Stimulated activated CD8-positive, alpha-beta memory T cell treated with anti-CD3 and anti-CD28 coated beads, Interleukin-2, amount 100 ng/mL, for 1 hour (primary cell): ENCODE data around the gene SLC47A2.
"Not testable (repeated sequence)": the region's sequence is repeated elsewhere in the genome, so short reads cannot be mapped to it uniquely, and the experiment has no call there.

ENCODE experiments used
- DNase-seq, 2 donors: peaks; one replicate each; pipeline ENCODE4 v3.0.0-alpha.2; 2020; ENCODE audit warnings: low read depth in 2 of 2

The SLC47A2 gene

DNA sequence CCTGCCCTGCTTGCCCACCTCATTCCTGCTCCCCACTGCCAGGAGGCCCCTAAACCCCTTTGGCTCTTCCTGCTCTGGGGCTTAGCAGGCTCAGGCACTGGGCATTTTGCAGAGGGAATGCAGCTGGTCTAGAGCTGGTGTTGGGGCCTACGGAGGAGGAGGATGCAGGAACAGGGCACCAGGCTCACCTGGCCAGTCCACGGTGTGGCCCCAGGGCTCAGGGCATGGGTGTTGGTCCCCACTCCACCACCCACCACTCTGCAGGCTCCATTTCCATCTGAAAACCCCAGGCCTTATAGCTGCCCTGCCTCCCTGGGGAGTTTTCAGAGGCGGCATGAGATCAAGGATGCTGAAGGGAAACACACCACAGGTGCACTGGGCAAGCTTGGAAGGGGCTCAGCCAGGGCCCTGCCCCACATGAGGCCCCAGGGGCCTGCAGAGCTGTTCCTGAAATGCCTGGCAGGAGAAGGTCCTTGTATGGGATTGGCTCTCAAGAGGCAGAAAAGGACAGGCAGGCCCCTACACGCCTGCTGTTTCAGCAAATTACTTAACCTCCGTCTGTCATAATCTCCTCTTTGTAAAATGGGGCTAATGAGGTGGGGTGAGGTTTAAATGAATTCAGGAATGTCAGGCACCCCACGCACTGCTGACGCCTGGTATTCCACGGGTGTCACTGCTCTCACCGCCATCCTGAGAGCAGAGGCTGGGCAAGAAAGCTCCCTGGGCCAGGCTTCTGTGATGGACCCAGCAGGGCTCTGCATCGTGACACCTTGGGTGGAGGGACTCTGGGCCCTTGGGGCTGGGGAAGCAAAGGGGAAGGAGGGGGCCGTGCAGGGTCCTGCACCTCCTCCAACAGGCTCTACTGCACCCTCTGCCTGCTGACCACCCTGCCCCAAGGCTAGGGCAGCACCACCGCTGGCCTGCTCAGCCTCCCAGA, 9.3 kb downstream of the SLC47A2 start:
- DNase-seq: no peak

DNA sequence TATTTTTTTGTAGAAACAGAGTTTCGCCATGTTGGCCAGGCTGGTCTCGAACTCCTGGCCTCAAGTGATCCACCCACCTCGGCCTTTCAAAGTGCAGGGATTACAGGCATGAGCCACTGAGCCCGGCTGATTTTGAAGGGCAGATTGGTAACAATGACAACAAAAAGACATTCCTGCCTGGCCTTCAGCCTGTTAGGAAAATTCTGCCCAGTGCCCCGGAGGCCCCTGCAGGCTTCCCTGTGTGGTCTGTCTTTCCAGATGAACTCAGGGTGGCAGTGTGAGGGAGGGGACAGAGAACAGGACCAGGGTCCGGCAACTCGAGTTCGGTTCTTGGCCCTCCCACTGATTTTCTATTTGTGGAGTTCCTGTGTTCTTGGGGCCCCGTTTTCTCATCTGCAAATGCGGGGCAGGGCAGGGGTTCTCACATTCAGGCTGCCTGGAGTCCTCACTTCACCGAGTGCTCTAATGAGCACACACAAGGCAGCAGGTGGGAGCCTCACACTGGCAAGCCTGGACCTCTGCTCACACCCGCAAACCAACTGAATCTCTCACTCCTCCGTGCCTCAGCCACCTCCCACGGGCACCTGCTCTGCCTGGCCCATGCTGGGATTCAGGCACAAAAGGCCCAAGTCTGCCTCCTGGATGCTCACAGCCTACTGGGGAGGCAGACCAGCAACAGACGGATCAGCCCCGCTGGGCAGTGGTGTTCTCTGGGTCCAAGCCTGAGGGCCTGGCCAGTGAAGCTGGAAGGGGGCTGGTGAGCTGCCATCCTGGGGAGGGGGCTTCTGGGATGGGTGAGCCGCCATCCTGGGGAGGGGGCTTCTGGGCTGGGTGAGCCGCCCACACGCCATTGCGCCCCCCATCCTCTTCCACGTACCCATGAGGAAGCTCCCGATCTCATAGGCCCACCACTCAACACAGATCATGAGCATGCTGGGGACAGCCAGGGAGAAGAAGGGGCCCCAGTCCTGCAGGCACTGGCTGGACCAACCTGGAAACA, 10.3 kb downstream of the SLC47A2 start:
- no peak for DNase-seq

DNA sequence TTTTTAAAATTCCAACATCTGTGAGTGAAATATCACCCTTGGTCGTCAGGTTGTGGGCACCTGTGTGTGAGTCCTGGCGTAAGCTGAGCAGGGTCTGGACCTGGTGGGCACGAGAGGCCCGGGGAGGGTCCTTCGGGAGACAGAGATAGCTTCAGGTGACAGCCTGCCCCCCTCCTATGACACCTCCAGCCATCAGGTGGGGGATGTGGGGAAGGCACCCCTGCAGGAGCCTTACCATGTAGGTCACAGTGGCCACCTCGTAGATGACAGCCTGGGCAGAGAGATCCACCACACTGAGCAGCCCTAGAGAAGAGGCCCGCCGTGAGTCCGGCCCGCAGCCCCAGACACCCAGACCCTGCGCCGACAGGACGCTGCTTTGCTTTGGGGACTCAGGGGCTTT, 11.2 kb downstream of the SLC47A2 start:
- DNase-seq: no peak

DNA sequence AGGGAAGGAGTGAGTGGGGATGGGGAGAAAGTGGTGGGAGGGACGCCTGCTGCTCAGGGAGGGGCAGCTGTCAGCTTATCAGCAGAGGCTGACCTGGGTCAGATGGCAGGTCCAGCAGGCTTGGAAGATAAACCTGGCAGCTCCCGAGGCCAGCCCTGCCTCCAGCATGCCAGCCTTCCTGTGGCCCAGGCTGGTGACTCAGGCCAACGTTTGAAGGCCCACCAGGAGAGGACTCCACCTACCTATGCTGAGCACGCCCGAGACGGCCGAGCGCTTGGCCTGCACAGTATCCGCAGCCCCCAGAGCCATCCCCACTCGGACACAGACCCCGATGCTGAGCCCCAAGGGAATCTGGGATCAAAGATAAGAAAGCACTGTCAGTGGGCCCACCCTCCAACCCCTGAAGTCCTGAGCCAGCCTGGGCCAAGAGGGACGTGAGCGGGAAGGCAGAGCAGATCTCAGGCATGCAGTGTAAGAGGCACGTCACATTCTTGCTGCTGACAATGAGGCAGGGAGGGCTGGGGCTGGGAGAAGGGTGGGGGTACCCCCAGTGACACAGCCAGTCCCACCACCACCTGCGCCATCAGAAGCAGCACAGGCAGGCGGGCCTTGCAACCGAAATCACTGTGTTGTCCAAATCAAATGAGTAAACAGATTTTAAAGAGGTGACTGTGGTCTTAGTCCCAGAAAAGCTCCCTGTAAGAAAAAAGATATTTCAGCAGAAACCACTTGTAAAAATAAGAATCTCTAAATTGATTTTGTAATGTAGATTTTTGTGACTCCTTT, 12.4 kb downstream of the SLC47A2 start:
- no peak for DNase-seq

DNA sequence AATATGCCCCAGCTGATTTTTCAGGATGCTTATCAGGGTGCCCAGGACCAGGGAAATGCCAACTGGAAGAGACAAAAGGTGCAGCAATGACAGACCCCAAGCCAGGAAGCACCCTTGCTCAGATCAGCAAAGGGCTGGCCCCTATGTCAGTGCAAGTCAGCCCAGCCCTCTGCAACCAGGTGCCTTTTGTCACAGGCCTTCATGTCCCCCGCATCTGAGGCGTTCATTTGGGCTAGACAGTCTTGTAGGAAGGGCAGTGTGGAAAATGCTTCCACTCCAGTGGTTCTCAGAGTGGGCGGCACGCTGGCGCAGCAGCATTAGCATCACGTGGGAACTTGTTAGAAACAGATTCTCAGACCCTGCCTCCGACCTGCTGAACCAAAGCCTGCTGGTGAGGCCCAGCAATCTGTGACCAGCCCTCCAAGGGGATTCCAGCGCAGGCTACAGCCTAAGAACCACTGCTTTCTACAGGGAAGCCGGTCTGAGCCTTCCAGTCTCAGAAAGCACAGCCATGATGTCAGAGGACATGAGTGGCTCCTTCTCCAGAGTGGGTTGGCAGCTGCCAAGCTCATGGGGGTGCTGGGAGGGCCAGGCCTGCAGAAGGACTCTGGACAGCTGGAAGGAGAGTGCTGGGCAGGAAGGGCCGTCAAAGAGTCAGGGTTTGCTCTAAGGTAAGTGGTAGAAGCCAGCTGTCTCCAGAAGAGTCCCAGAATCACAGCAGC, 13.1 kb downstream of the SLC47A2 start:
- DNase-seq: no peak

DNA sequence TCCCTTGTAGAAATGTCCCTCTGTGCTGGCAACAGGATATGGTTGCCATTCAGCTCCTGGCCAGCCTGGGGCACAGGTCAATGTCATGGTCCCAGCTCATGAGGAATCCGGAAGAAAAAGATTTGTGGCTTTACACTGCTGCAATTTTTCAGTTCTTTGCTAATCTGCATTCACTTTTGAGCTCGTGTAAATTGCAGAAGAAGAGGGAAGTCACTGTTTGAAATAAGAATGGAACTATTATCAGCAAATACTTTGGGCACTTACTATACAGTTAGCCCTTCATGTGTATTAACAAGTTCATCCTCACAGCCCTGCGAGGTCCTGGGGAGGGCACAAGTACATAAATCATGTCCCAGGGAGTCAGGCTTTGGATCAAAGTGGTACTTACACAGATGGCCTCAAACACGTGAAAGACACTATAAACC, 14.2 kb downstream of the SLC47A2 start:
- no peak for DNase-seq

DNA sequence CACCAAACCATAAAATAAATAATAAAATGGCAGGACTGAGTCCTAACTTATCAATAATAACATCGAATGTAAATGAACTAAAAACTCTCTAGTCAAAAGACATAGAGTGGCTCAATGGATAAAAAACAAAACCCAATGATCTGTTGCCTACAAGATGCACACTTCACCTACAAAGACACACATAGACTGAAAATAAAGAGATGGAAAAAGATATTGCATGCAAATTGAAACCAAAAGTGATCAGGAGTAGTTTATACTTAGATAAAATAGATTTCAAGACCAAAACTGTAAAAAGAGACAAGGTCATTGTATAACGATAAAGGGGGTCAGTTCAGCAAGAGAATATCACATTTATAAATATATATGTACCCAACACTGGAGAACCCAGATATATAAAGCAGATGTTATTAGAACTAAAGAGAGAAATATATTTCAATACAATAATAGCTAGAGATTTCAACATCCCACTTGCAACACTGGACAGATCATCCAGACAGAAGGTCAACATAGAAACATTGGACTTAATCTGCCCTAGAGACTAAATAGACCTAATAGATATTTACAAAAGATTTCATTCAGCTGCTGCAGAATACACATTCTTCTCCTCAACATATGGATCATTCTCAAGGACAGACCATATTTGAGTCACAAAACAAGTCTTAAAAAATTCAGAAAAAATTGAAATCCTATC, 29.8 kb downstream of the SLC47A2 start:
- no peak for DNase-seq

DNA sequence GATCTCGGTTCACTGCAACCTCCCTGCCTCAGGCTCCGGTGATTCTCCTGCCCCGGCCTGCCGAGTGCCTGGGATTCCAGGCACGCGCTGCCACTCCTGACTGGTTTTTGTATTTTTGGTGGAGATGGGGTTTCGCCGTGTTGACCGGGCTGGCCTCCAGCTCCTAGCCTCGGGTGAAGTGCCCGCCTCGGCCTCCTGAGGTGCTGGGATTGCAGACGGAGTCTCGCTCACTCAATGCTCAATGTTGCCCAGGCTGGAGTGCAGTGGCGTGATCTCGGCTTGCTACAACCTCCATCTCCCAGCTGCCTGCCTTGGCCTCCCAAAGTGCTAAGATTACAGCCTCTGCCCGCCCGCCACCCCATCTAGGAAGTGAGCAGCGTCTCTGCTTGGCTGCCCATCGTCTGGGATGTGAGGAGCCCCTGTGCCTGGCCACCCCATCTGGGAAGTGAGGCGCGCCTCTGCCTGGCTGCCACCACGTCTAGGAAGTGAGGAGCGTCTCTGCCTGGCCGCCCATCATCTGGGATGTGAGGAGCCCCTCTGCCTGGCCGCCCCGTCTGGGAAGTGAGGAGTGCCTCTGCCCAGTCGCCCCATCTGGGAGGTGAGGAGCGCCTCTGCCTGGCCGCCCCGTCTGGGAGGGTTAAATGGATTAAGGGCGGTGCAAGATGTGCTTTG, 31.3 kb downstream of the SLC47A2 start:
- DNase-seq: not testable (repeated sequence)

DNA sequence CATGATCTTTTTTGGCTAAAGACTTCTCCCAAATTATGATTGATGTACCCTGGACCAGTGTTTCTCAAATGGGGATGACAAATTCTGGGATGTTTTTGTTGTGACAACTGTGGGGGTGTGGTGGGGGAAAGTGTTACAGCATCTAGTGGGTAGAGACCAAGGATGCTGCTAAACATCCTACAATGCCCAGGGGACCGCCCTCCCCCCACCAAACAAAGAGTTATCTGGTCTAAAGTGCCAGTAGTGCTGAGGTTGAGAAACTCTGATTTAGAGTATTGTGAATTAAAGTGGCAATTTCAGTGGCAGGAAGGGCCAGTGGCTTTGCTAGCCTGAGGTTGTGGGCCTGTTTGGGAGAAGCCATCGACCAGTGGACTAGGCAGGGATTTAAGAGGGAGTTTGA, 33.3 kb downstream of the SLC47A2 start:
- no peak for DNase-seq

DNA sequence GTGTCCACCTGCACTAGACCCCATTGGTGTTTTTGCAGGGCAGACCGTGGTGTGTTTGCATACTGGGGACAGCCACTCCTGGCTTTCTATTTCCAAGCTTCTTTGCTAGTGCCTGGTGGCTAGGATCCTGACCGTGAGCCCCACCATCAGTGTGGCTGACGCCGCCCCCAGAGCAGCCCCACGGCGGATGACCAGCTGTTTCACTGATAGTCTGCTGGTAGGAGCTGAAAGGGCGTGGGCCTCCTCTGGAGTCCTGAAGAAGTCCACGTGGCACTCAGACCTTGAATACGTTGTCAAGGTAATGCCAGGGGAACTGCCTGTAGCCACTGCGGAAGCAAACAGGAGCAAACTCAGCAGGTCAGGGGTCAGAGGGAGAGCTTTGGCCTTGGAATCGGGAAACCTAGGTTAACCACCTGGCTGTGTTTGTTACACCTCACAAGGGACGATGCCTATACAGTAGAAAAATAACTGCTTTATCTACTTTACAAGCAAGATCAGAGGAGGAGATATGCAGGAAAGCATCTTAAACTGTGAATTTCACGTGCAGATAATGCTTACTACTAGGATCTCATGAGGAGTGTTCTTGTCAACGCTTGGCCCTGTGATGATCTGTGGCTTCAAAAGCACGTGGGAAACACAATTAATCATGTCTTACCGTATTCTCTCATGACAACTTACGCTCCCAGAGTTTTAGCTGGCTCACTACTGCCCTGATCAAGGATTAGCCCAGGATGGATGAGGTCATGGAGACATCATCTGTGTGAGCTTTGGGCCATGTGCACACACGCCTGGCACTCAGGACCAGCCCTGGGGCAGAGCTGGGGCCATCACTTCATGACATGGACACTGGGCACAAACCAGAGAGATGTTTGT, 37.6 kb downstream of the SLC47A2 start:
- DNase-seq: no peak

DNA sequence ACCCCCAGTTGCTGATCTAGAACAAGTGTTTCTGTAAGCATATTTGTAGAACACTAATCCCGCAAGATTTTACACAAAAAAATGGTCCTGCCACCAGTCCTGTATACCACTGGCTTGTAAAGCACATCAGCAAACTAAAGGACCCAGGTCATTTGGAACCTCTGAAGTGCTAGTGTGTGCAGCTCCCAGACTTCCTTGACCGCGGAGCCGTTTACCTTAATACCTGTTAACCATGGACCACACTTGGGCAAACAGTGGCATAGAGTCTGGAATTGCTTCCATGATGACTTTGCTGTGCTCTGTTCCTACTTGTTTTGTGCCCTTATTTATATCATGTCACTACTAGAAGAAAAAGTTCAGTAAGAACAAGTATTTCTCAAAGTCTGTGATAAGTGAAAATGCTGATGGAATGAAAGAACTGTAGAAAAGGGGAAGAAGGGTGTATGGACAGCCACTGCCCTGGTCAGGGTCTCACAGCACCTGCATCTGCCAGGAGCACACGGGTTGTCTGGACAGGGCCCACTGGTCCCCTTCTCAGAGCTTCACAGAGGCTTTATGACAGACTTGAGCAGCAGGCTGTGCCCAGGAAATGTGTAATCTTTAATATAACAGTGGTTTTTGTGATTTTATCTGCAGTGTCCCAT, 38.5 kb downstream of the SLC47A2 start:
- no peak for DNase-seq

DNA sequence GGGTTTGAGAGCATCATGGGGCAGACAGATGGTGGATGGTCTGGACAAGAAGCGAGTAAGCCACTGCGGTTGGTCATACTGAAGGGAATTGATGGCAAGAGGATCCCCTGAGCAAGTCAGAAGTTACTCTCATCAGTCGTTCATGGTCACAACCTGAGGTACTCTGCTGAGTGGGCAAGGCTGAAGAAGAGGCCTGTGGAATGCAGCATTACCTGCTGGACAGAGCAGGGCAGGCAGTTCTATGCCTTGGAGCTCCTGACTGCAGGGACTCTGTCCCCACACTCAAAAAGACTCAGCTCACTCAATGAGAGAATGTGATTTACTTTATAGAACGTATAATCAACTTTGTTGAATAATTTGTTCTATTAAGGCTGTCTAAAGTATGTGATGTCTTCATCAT, 39.5 kb downstream of the SLC47A2 start:
- DNase-seq: no peak

DNA sequence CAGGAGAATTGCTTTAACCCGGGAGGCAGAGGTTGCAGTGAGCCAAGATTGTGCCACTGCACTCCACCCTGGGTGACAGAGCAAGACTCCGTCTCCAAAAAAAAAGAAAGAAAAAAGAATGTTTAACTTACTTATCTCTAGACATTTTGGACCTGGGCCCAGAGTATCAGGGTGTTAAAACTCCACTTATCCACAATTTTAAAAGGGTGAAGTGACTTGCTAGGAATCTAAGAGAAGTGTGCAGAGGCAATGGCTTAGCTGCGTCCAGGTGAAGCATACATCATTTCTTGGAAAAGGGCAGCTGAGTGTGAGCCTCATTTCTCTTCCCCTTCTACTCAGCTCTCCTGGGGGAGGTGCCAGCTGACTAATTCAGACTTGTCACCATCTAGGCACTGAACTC, 42.8 kb downstream of the SLC47A2 start:
- DNase-seq: no peak

DNA sequence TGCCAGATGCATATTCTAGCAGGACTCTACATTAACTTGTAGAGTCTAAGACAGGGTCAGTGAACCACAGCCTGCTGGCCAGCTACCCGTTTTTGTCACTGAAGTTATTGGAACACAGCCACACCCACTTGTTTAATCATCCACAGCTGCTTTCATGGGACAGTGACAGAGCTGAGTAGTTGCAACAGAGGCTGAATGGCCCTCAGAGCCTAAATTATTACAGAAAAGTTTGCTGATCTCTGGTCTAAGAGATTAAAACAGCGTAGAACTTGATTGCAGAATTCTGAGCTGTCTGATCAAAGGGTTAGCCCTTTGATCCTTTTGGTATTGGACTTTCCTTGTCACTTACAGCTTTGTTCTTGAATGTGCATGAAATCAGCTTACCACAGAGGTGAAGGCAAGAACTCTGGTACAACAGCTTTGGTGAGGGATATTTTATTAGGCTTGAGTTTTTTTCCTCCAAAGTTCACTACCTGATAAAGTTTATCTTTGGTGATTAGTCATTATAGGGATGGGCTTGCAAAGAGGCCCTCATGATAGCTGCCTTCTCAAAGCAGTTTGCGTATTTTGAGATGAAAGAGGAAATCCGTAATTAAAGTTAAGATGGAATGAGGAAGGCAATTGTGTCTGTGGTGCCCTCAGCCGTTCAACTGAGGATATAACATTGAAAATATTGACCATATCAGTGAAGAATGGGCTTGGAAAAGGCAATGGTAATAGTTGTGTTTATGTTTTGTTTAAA, 44.2 kb downstream of the SLC47A2 start:
- DNase-seq: no peak

DNA sequence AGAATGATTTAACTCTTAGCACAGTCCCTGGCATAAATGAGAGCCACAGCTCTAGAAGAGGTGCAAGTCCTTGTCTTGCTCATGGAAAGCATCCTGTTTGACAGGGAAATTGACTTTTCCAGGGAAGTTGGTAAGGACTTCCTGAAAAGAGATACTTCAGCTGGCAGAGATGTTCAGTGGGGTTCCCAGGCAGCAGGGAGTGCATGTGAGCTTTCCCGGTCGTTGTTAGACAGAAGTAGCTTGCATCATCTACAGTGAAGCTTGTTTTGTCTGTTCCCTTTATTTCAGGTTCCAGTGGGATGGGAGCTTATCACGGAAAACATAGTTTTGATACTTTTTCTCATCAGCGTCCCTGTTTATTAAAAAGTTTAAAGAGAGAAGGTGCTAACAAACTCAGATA, 45.0 kb downstream of the SLC47A2 start:
- no peak for DNase-seq

DNA sequence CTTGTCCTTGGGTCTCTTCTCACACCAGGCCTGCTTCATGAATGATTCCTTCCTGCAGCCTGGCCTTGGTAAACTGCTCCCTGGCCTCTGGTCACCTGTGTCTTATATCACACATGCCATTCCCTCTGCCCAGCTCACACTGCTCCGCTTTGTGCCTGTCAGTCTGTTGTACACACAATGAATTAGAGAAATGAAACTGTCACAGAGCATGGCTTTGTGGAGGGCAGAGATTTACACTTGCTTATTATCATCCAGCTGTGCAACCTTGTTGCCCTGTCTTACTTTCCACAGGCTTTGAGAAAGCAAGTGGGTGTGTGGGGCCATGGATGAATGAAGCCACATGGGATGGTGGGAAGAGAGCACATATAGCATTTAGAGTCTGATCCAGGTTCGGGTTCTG, 45.5 kb downstream of the SLC47A2 start:
- DNase-seq: no peak

DNA sequence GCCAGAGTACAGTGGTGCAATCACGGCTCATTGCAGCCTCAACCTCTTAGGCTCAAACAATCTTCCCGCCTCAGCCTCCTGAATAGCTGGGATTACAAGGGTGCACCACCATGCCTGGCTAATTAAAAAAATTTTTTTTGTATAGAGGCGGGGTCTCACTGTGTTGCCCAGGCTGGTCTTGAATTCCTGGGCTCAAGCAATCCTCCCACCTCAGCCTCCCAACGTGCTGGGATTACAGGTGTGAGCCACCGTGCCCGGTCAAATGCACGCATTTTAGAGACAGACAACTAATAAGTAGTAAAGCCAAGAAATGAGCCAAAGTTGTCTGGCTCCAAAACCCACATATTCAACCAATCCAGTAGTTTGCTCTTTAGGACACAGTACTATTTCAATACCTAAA, 46.7 kb downstream of the SLC47A2 start:
- not testable (repeated sequence) for DNase-seq

DNA sequence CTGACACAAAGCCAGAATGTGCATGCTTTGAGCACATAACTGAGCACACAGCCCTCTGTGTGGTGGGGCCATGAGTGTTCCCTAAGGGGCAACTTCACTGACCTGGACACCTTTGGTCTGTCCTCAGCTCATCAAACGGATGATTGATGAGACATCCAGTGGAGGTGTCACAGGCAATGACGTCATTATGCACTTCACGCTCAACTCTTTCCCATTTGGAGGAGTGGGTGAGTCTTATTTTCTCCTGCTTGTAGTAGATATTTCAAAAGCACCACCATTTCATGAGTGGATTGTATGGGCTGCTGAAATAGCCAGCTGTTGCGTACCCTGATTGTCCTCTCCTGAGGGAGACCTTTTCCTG, 51.6 kb downstream of the SLC47A2 start:
- DNase-seq: no peak
